Upper lobe of left lung (tissue), 4 donors: ENCODE data around the gene AXL.

Source experiments
- POLR2A ChIP-seq, 4 donors: fragments of 450-650 bp; IDR thresholded peaks; one replicate each; pipeline ENCODE4 v1.5.1; 2016 to 2017; ENCODE audit warnings: antibody characterized with exemption in 4 of 4, mild to moderate bottlenecking in 2 of 4
- TF ChIP-seq, protein P1 (sequence below), 6 experiments: fragments of 450-650 bp in 4 of 6; fragments of 200-600 bp in 2 of 6; sonication (generic) in 2 of 6; IDR thresholded peaks; one replicate each; pipeline ENCODE4 v1.5.1; 2016 to 2019; ENCODE audit warnings: antibody characterized with exemption in 6 of 6

DNA sequence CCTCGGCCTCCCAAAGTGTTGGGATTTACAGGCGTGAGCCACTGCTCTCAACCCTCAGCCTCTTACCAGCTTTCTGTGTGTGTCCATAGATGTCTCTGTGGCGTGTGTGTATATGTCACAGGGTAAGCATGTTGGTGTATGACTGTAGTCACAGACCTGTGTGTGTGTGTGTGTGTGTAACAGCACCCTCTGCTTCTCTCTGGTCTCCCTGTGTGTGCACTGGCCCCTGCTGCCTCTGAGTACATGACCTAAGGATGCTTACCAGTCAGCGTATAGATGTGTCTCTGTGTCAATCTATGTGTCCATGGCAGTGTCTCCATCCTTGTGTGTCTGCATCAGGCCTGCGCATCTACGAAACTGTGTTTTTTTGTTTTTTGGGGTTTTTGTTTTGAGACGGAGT, 5.6 kb downstream of the AXL start:
- TF ChIP-seq, protein P1, sequence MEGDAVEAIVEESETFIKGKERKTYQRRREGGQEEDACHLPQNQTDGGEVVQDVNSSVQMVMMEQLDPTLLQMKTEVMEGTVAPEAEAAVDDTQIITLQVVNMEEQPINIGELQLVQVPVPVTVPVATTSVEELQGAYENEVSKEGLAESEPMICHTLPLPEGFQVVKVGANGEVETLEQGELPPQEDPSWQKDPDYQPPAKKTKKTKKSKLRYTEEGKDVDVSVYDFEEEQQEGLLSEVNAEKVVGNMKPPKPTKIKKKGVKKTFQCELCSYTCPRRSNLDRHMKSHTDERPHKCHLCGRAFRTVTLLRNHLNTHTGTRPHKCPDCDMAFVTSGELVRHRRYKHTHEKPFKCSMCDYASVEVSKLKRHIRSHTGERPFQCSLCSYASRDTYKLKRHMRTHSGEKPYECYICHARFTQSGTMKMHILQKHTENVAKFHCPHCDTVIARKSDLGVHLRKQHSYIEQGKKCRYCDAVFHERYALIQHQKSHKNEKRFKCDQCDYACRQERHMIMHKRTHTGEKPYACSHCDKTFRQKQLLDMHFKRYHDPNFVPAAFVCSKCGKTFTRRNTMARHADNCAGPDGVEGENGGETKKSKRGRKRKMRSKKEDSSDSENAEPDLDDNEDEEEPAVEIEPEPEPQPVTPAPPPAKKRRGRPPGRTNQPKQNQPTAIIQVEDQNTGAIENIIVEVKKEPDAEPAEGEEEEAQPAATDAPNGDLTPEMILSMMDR (IDR thresholded peaks at IDR 0.05) = no peak
- TF ChIP-seq POLR2A (IDR thresholded peaks at IDR 0.05) = no peak
